K562 (cell line): ENCODE data around the gene KATNAL2. TPM values are rescaled to one million over a fixed set of nuclear protein-coding genes. Genes with fewer than 3 reads are reported as not detected.

Source experiments
- C11orf30 ChIP-seq: fragments of 450-650 bp; IDR thresholded peaks from 2 replicates; pipeline ENCODE4 v1.6.1; 2016; ENCODE audit warnings: low read depth, mild to moderate bottlenecking
- KDM5B ChIP-seq: fragments of 200-600 bp; sonication (generic); IDR thresholded peaks from 2 replicates; pipeline ENCODE4 v1.6.1; 2012; ENCODE audit warnings: low read depth, mild to moderate bottlenecking, moderate library complexity, low read length, control low read depth, inconsistent platforms; ENCODE audit not compliant: insufficient replicate concordance
- MEIS2 ChIP-seq: fragments of 450-650 bp; IDR thresholded peaks from 2 replicates; pipeline ENCODE4 v1.6.1; 2014; ENCODE audit warnings: mild to moderate bottlenecking; ENCODE audit not compliant: partially characterized antibody
- PPARD ChIP-seq: fragments of 250-450 bp; sonication (Bioruptor Pico); IDR thresholded peaks from 2 replicates; pipeline ENCODE4 v1.8.0; 2022; ENCODE audit warnings: inconsistent platforms, mild to moderate bottlenecking, moderate library complexity
- TCF3 ChIP-seq: sonication (generic); formaldehyde crosslinking; IDR thresholded peaks from 2 replicates; pipeline ENCODE4 v1.4.0; 2020; ENCODE audit warnings: mild to moderate bottlenecking, missing genetic modification reagents
- ZNF561 ChIP-seq: fragments of 450-650 bp; formaldehyde crosslinking; conservative IDR thresholded peaks from 2 replicates; pipeline ENCODE4 v1.4.0; 2020; ENCODE audit warnings: mild to moderate bottlenecking, moderate library complexity
- polyA plus RNA-seq, 8 experiments: library from polyadenylated mRNA; depleted of rRNA in 4 of 8; stranded (reverse) in 5 of 8; unstranded in 3 of 8; fragments of >200 nt; fragmentation: Nextera tagmentation in 2 of 8; fragmentation: Illumina TruSeq in 1 of 8; extraction: Ambion mirVana in 2 of 8; extraction: Trizol in 1 of 8; gene quantifications; 2 replicates each; pipeline versions ENCODE4 v1.2.1 to v1.2.3, GENCODE V29; 2011 to 2014; ENCODE audit warnings: inconsistent platforms in 1 of 8, missing spikeins in 1 of 8
- total RNA-seq, 7 experiments: library from RNA; depleted of rRNA in 6 of 7; stranded (reverse); fragments of >200 nt in 6 of 7; fragmentation: Illumina TruSeq in 2 of 7; extraction: Trizol in 2 of 7; gene quantifications; 2 replicates each; pipeline versions ENCODE4 v1.2.1 to v1.2.3, GENCODE V29; 2011 to 2021; ENCODE audit warnings: low replicate concordance in 1 of 7
- TF ChIP-seq, protein P1 (sequence below): fragments of 450-650 bp; IDR thresholded peaks from 2 replicates; pipeline ENCODE4 v1.6.1; 2016; ENCODE audit warnings: mild to moderate bottlenecking, moderate library complexity
- TF ChIP-seq, protein P2 (sequence below), 3 experiments: IDR thresholded peaks in 2 of 3; conservative IDR thresholded peaks in 1 of 3; 2 replicates each; pipeline ENCODE4 v1.5.1; 2011 to 2012; ENCODE audit warnings: low read length in 3 of 3, mild to moderate bottlenecking in 3 of 3, control low read depth in 2 of 3, improper control_type of control experiment in 1 of 3, inconsistent platforms in 1 of 3, low read depth in 1 of 3, mixed read lengths in 1 of 3, moderate library complexity in 1 of 3; ENCODE audit not compliant: insufficient read depth in 2 of 3

KATNAL2 gene
- total and polyA plus RNA-seq, 9 of the 15 experiments (the other 6 are each of a cell fraction or from before 2014, with no cell fraction given) = 0.08 to 1.2 (median 0.48) TPM

DNA sequence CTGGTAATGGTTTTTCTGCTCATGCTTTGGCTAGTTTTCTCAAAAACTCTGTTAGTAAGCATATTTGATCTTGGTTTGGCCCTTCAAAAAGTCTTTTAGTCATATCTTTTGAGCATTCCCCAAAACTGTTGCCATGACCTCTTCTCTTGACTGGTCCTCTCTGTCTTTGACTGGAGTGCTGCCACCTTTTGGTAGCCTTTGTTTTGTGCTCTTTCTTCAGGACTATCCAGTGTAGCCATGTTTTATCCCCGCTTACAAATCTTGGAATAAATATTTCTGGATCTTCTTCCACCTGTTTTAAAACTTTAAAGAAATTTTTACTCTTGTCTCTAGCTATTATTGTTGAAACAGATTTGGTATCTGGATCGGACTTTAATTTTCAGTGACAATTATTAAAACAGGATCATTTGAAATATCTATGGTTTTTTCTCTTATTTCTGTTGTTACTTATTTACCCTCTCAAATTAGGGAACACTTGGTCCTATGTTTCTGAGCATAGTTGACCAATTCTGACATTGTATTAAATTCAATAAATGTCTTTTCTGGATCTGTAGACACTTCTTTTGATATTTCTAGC is 119.0 kb downstream of the KATNAL2 start (continued):
- TF ChIP-seq, protein P1, sequence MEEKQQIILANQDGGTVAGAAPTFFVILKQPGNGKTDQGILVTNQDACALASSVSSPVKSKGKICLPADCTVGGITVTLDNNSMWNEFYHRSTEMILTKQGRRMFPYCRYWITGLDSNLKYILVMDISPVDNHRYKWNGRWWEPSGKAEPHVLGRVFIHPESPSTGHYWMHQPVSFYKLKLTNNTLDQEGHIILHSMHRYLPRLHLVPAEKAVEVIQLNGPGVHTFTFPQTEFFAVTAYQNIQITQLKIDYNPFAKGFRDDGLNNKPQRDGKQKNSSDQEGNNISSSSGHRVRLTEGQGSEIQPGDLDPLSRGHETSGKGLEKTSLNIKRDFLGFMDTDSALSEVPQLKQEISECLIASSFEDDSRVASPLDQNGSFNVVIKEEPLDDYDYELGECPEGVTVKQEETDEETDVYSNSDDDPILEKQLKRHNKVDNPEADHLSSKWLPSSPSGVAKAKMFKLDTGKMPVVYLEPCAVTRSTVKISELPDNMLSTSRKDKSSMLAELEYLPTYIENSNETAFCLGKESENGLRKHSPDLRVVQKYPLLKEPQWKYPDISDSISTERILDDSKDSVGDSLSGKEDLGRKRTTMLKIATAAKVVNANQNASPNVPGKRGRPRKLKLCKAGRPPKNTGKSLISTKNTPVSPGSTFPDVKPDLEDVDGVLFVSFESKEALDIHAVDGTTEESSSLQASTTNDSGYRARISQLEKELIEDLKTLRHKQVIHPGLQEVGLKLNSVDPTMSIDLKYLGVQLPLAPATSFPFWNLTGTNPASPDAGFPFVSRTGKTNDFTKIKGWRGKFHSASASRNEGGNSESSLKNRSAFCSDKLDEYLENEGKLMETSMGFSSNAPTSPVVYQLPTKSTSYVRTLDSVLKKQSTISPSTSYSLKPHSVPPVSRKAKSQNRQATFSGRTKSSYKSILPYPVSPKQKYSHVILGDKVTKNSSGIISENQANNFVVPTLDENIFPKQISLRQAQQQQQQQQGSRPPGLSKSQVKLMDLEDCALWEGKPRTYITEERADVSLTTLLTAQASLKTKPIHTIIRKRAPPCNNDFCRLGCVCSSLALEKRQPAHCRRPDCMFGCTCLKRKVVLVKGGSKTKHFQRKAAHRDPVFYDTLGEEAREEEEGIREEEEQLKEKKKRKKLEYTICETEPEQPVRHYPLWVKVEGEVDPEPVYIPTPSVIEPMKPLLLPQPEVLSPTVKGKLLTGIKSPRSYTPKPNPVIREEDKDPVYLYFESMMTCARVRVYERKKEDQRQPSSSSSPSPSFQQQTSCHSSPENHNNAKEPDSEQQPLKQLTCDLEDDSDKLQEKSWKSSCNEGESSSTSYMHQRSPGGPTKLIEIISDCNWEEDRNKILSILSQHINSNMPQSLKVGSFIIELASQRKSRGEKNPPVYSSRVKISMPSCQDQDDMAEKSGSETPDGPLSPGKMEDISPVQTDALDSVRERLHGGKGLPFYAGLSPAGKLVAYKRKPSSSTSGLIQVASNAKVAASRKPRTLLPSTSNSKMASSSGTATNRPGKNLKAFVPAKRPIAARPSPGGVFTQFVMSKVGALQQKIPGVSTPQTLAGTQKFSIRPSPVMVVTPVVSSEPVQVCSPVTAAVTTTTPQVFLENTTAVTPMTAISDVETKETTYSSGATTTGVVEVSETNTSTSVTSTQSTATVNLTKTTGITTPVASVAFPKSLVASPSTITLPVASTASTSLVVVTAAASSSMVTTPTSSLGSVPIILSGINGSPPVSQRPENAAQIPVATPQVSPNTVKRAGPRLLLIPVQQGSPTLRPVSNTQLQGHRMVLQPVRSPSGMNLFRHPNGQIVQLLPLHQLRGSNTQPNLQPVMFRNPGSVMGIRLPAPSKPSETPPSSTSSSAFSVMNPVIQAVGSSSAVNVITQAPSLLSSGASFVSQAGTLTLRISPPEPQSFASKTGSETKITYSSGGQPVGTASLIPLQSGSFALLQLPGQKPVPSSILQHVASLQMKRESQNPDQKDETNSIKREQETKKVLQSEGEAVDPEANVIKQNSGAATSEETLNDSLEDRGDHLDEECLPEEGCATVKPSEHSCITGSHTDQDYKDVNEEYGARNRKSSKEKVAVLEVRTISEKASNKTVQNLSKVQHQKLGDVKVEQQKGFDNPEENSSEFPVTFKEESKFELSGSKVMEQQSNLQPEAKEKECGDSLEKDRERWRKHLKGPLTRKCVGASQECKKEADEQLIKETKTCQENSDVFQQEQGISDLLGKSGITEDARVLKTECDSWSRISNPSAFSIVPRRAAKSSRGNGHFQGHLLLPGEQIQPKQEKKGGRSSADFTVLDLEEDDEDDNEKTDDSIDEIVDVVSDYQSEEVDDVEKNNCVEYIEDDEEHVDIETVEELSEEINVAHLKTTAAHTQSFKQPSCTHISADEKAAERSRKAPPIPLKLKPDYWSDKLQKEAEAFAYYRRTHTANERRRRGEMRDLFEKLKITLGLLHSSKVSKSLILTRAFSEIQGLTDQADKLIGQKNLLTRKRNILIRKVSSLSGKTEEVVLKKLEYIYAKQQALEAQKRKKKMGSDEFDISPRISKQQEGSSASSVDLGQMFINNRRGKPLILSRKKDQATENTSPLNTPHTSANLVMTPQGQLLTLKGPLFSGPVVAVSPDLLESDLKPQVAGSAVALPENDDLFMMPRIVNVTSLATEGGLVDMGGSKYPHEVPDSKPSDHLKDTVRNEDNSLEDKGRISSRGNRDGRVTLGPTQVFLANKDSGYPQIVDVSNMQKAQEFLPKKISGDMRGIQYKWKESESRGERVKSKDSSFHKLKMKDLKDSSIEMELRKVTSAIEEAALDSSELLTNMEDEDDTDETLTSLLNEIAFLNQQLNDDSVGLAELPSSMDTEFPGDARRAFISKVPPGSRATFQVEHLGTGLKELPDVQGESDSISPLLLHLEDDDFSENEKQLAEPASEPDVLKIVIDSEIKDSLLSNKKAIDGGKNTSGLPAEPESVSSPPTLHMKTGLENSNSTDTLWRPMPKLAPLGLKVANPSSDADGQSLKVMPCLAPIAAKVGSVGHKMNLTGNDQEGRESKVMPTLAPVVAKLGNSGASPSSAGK = no peak
- TF ChIP-seq PPARD (CRISPR knock-in tag) (no peak), ZNF561 (CRISPR knock-in tag) (no peak), C11orf30 (no peak), MEIS2 (no peak), KDM5B (no peak), TCF3 (no peak)
- TF ChIP-seq, protein P2, sequence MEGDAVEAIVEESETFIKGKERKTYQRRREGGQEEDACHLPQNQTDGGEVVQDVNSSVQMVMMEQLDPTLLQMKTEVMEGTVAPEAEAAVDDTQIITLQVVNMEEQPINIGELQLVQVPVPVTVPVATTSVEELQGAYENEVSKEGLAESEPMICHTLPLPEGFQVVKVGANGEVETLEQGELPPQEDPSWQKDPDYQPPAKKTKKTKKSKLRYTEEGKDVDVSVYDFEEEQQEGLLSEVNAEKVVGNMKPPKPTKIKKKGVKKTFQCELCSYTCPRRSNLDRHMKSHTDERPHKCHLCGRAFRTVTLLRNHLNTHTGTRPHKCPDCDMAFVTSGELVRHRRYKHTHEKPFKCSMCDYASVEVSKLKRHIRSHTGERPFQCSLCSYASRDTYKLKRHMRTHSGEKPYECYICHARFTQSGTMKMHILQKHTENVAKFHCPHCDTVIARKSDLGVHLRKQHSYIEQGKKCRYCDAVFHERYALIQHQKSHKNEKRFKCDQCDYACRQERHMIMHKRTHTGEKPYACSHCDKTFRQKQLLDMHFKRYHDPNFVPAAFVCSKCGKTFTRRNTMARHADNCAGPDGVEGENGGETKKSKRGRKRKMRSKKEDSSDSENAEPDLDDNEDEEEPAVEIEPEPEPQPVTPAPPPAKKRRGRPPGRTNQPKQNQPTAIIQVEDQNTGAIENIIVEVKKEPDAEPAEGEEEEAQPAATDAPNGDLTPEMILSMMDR (IDR thresholded peaks at IDR 0.05 in 2 of 3, conservative IDR thresholded peaks at IDR 0.05 in 1 of 3; ENCODE audit: insufficient read depth in 2 of 3, low read depth in 1 of 3, low read length in 3 of 3) = peak; percentile 32 to 54 (median 47); a peak in 4 of 6 replicates
